ENCODE data around the gene ERCC1.

- TF ChIP-seq CTCF (IDR thresholded peaks at IDR 0.05) (no peak), POLR2A (IDR thresholded peaks at IDR 0.05) (no peak), POLR2AphosphoS5 (IDR thresholded peaks at IDR 0.05) (no peak), EP300 (IDR thresholded peaks at IDR 0.05) (no peak)
Measured at GRCh38 chr19:45440873-45441654, 17.3 kb upstream of the ERCC1 start.
